Heart right ventricle (tissue), 16 donors: ENCODE measurements around the gene TP53I3. TPM values are rescaled to one million over a fixed set of nuclear protein-coding genes. Genes with fewer than 3 reads are reported as not detected.

Experiments
- ATAC-seq, 8 donors: fragments of 200-7000 bp; cut with Tn5 transposase; one replicate each; pipeline ENCODE4 v1.9.1; 2020; ENCODE audit warnings: mild to moderate bottlenecking in 8 of 8, moderate library complexity in 8 of 8, moderate number of reproducible peaks in 1 of 8
- DNase-seq, 2 donors: peaks; one replicate each; pipeline ENCODE4 v3.0.0-alpha.2; 2020
- H3K27ac ChIP-seq, 10 donors: fragments of 200-600 bp; sonication (generic) in 2 of 10; one replicate each; pipeline versions ENCODE4 v1.5.0 to v1.8.0; 2020 to 2022; ENCODE audit warnings: mild to moderate bottlenecking in 3 of 10
- H3K27me3 ChIP-seq, 7 donors: fragments of 200-600 bp; one replicate each; pipeline ENCODE4 v1.8.0; 2021 to 2022; ENCODE audit warnings: mild to moderate bottlenecking in 2 of 7
- H3K36me3 ChIP-seq, 9 donors: fragments of 200-600 bp; sonication (generic) in 1 of 9; one replicate each; pipeline versions ENCODE4 v1.5.0 to v1.8.0; 2020 to 2022; ENCODE audit warnings: mild to moderate bottlenecking in 2 of 9
- H3K4me1 ChIP-seq, 9 donors: fragments of 200-600 bp; sonication (generic) in 1 of 9; one replicate each; pipeline versions ENCODE4 v1.5.0 to v1.8.0; 2020 to 2022; ENCODE audit warnings: mild to moderate bottlenecking in 4 of 9
- H3K4me3 ChIP-seq, 10 donors: fragments of 200-600 bp; sonication (generic) in 2 of 10; one replicate each; pipeline versions ENCODE4 v1.5.0 to v1.8.0; 2020 to 2022; ENCODE audit warnings: mild to moderate bottlenecking in 7 of 10, moderate library complexity in 2 of 10
- H3K9me3 ChIP-seq, 11 donors: fragments of 200-600 bp in 10 of 11; sonication (generic) in 2 of 11; one replicate each; pipeline versions ENCODE4 v1.5.0 to v1.8.0; 2013 to 2022; ENCODE audit warnings: mild to moderate bottlenecking in 2 of 11, control low read depth in 1 of 11, moderate library complexity in 1 of 11
- CTCF ChIP-seq, 9 donors: fragments of 200-600 bp; sonication (generic) in 2 of 9; IDR thresholded peaks; one replicate each; pipeline versions ENCODE4 v1.5.0 to v1.8.0; 2021 to 2022; ENCODE audit warnings: antibody characterized with exemption in 9 of 9, mild to moderate bottlenecking in 5 of 9, moderate library complexity in 1 of 9
- WGBS, 2 donors: extraction: QIAGEN DNeasy Blood & Tissue Kit; methylation state at CpG; one replicate each; pipeline ENCODE4 v1.1.7; 2013; ENCODE audit warnings: inconsistent platforms in 1 of 2; 5-methylcytosine and 5-hydroxymethylcytosine counted together
- intact Hi-C, 10 donors: fragments of 100-400 bp; cut with DNase I; formaldehyde crosslinking; loops; one replicate each; pipeline versions ENCODE4 v1.11.1 to v1.14.2; 2022
- polyA plus RNA-seq, 2 donors: library from polyadenylated mRNA; stranded (reverse); fragments of 200-250 nt; gene quantifications; one replicate each; pipeline ENCODE4 v1.2.3, GENCODE V29; 2013
- total RNA-seq, 10 donors: library from RNA; stranded (reverse); fragmentation: NEBNext Ultra II Directional in 3 of 10; extraction: Animal tissue kit (Norgen Biotek cat#: 25700) in 3 of 10; gene quantifications; one replicate each; pipeline versions ENCODE4 v1.2.1 to v1.2.4, GENCODE V29; 2021 to 2023
- donor health status: Arrhythmogenic right ventricular cardiomyopathy.
- donor health status: ischemic (EF 13 %, LVEDD 7.1; RV severe dilation, severe dysfunction).
- donor health status: healthy with polysubstance abuse.
- donor health status: DM: no; HTN: yes; CAD: no.
- donor health status: DM: no; HTN: no; CAD: no.
- donor health status: ischemic (EF 25% LVEDD 6.9; RV normal size, moderate dysfunction).
- donor health status: ischemic (EF 25% LVEDD 5.7; RV mildly dilated, moderate dysfunction).
- donor health status: healthy.
- donor health status: DM: yes; HTN: yes; CAD: no.
- donor health status: Ischemic cardiomyopathy.
- donor health status: ischemic (EF 35%, LVEDD 5.7; RV mildly dilated, moderate dysfunction).
- donor health status: nonischemic (EF 11% LVEDD 7.7; RV severe dilation, severe dysfunction).
- donor health status: DM: yes; HTN: yes; CAD: no.
- donor health status: PGD.
- donor health status: ischemic (EF 29% LVEDD 5.4; RV normal size, mild dysfunction).
- donor health status: nonischemic (EF 23%, LVEDD 6.1; RV moderate dilation, normal function).

TP53I3 gene
- total and polyA plus RNA-seq, 12 donors: 8.7 to 18.3 (median 13.5) TPM

- intact Hi-C loops: loop anchor here in 1 of 10 donors (10.0 kb wide), 1 partner anchor 121 kb away; no protein-coding TSS in a partner anchor
- peaks cover 0 to 4% (median 0%) of the 10 kb centered on the region in 9 donors for H3K36me3 ChIP-seq
- H3K4me3 ChIP-seq: no peak overlapping the region
- no peak for TF ChIP-seq CTCF (IDR thresholded peaks at IDR 0.05)
- H3K27me3 ChIP-seq: no peaks in the 10 kb centered on the region
- no peak overlapping the region for H3K27ac ChIP-seq
- H3K4me1 ChIP-seq: peaks cover 0 to 1% (median 0%) of the 10 kb centered on the region in 9 donors
- no peak for ATAC-seq
- peaks cover 0 to 4% (median 0%) of the 10 kb centered on the region in 11 donors for H3K9me3 ChIP-seq
- no peak for DNase-seq
- WGBS, 2 donors: 90 to 94% methylated on average over 6 of the region's 6 CpGs
Measured at GRCh38 chr2:24055750-24056149, 28.9 kb downstream of the TP53I3 start.

- TF ChIP-seq CTCF (IDR thresholded peaks at IDR 0.05): no peak
- Histone ChIP-seq H3K9me3 (peaks cover 0 to 4% (median 0%) of the 10 kb centered on the region in 11 donors), H3K36me3 (peaks cover 0 to 4% (median 0%) of the 10 kb centered on the region in 9 donors), H3K27ac (no peak overlapping the region), H3K4me3 (no peak overlapping the region), H3K4me1 (peaks cover 0 to 12% (median 8%) of the 10 kb centered on the region in 9 donors), H3K27me3 (peaks cover 0 to 10% (median 0%) of the 10 kb centered on the region in 7 donors)
- no peak for DNase-seq
- WGBS, 2 donors: 69% methylated on average over 8 of the region's 8 CpGs
- intact Hi-C loops: loop anchor here in 1 of 10 donors (10.0 kb wide), 1 partner anchor 120 kb away; no protein-coding TSS in a partner anchor
- no peak for ATAC-seq
Measured at GRCh38 chr2:24054366-24055010, 30.1 kb downstream of the TP53I3 start.

GRCh38 chr2:24052951-24053350 lies 31.7 kb downstream of the TP53I3 start:
- DNase-seq (no peak), ATAC-seq (no peak)
- intact Hi-C loops: loop anchor here in 1 of 10 donors (10.0 kb wide), 1 partner anchor 118 kb away; no protein-coding TSS in a partner anchor
- Histone ChIP-seq H3K4me1 (peaks cover 0 to 23% (median 15%) of the 10 kb centered on the region in 9 donors), H3K27ac (no peak overlapping the region), H3K4me3 (no peak overlapping the region), H3K27me3 (peaks cover 0 to 22% (median 0%) of the 10 kb centered on the region in 7 donors), H3K9me3 (peaks cover 0 to 4% (median 0%) of the 10 kb centered on the region in 11 donors), H3K36me3 (peaks cover 0 to 4% (median 0%) of the 10 kb centered on the region in 9 donors)
- no peak for TF ChIP-seq CTCF (IDR thresholded peaks at IDR 0.05)
- 96 to 100% methylated on average over 1 of the region's 1 CpG for WGBS, 2 donors

GRCh38 chr2:24051833-24052232 lies 32.8 kb downstream of the TP53I3 start:
- Histone ChIP-seq H3K36me3 (peaks cover 0 to 4% (median 0%) of the 10 kb centered on the region in 9 donors), H3K27ac (no peak overlapping the region), H3K4me1 (peaks cover 0 to 28% (median 18%) of the 10 kb centered on the region in 9 donors), H3K4me3 (no peak overlapping the region), H3K9me3 (peaks cover 0 to 4% (median 0%) of the 10 kb centered on the region in 11 donors), H3K27me3 (peaks cover 0 to 22% (median 0%) of the 10 kb centered on the region in 7 donors)
- ATAC-seq (no peak), DNase-seq (no peak)
- WGBS, 2 donors: 80 to 82% methylated on average over 8 of the region's 8 CpGs
- intact Hi-C loops: loop anchor here in 1 of 10 donors (10.0 kb wide), 1 partner anchor 117 kb away; no protein-coding TSS in a partner anchor
- no peak for TF ChIP-seq CTCF (IDR thresholded peaks at IDR 0.05)
